Tibial artery (tissue), 4 donors: ENCODE results near the gene CACNA1C.
A peak's percentile ranks its signal among the peaks of the same experiment; 100 is the strongest.
"Not testable (repeated sequence)": the region's sequence is repeated elsewhere in the genome, so short reads cannot be mapped to it uniquely, and the experiment has no call there.

Source experiments
- DNase-seq, 2 donors: peaks; one replicate each; pipeline ENCODE4 v3.0.0-alpha.2; 2019
- H3K27ac ChIP-seq, 2 donors: fragments of 200-600 bp; sonication (generic) in 1 of 2; 1 replicate in 1 of 2; 2 replicates in 1 of 2; pipeline ENCODE4 v1.5.1; 2018 to 2019; ENCODE audit warnings: mild to moderate bottlenecking in 1 of 2
- H3K27me3 ChIP-seq, 2 donors: fragments of 200-600 bp; sonication (generic) in 1 of 2; one replicate each; pipeline versions ENCODE4 v1.5.1 to v1.6.0; 2016 to 2019
- H3K36me3 ChIP-seq, 3 donors: fragments of 200-600 bp; sonication (generic) in 2 of 3; one replicate each; pipeline ENCODE4 v1.5.1; 2016 to 2019; ENCODE audit warnings: mild to moderate bottlenecking in 2 of 3
- H3K4me1 ChIP-seq, 4 donors: fragments of 200-600 bp; sonication (generic) in 2 of 4; 1 replicate in 3 of 4; 2 replicates in 1 of 4; pipeline ENCODE4 v1.5.1; 2016 to 2019
- H3K4me3 ChIP-seq, 2 donors: fragments of 200-600 bp; sonication (generic) in 1 of 2; 1 replicate in 1 of 2; 2 replicates in 1 of 2; pipeline ENCODE4 v1.5.1; 2018 to 2019; ENCODE audit warnings: mild to moderate bottlenecking in 2 of 2
- H3K9me3 ChIP-seq, 3 donors: fragments of 200-600 bp; sonication (generic) in 1 of 3; one replicate each; pipeline ENCODE4 v1.5.1; 2016 to 2019
- intact Hi-C: fragments of 100-400 bp; cut with DNase I; formaldehyde crosslinking; loops from one replicate; pipeline ENCODE4 v1.15.0; 2023; ENCODE audit warnings: low total_unique reads
- TF ChIP-seq, protein P1 (sequence below), 2 experiments: fragments of 200-600 bp in 1 of 2; fragments of 450-650 bp in 1 of 2; IDR thresholded peaks; one replicate each; pipeline ENCODE4 v1.5.1; 2017 to 2019; ENCODE audit warnings: antibody characterized with exemption in 2 of 2, mild to moderate bottlenecking in 1 of 2, moderate library complexity in 1 of 2

The CACNA1C gene

DNA sequence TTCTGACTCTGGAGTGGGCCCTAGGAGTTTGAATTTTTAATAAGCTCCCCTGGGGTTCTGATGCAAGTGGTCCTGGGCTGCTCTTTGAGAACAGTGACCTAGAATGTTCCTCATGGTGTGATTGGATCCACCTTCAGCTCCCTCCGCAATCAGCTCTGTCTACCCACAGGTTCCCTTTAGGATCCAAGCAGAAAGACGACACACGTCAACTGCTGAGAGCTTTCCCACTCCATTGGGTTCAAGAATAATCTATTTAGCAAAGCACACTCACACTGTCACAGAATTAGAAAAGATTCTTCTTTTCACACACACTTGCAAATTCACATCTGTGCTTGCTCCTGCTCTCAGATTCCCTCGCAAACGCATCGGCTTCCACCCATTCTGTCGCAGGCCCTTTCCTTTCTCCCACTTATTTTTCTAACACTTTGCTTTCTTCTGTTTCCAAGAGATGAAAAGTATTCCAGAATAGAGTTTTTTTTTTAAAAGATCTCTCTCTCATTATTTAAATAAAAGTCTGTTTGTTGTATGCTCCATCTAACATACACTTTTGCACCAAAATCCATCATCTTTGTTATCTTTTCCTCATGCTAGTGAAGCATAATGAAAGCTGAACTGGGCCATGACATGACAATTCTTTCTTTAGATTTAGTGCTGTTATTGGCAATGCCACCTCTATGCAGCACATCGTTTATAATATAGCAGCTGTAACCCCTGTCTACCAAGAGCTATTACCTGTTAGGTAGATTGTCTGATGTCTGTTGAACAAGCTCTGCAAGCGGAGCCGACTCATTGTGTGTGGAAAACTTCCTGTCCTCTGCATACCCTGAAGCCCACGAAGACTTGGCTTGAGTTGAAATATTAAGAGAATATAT, 73.1 kb downstream of the CACNA1C start:
- peak in 1 of 2 donors; percentile 34 for DNase-seq
- TF ChIP-seq, protein P1, sequence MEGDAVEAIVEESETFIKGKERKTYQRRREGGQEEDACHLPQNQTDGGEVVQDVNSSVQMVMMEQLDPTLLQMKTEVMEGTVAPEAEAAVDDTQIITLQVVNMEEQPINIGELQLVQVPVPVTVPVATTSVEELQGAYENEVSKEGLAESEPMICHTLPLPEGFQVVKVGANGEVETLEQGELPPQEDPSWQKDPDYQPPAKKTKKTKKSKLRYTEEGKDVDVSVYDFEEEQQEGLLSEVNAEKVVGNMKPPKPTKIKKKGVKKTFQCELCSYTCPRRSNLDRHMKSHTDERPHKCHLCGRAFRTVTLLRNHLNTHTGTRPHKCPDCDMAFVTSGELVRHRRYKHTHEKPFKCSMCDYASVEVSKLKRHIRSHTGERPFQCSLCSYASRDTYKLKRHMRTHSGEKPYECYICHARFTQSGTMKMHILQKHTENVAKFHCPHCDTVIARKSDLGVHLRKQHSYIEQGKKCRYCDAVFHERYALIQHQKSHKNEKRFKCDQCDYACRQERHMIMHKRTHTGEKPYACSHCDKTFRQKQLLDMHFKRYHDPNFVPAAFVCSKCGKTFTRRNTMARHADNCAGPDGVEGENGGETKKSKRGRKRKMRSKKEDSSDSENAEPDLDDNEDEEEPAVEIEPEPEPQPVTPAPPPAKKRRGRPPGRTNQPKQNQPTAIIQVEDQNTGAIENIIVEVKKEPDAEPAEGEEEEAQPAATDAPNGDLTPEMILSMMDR (IDR thresholded peaks at IDR 0.05): no peak
- intact Hi-C loops: no loop called here
- peaks cover 0 to 45% (median 16%) of the 10 kb centered on the region in 4 donors for H3K4me1 ChIP-seq
- no peak overlapping the region for H3K4me3 ChIP-seq
- H3K9me3 ChIP-seq: no peaks in the 10 kb centered on the region
- H3K36me3 ChIP-seq: peaks cover 0 to 4% (median 0%) of the 10 kb centered on the region in 3 donors
- H3K27me3 ChIP-seq: no peaks in the 10 kb centered on the region
- peak overlapping the region; percentile 48 to 58 for H3K27ac ChIP-seq

GRCh38 chr12:2126676-2127406, 74.1 kb downstream of the CACNA1C start:
- TF ChIP-seq, protein P1 (IDR thresholded peaks at IDR 0.05): no peak
- H3K27ac ChIP-seq: peak overlapping the region; percentile 48 to 58
- intact Hi-C loops: no loop called here
- peak in 1 of 2 donors; percentile 87 for DNase-seq
- no peaks in the 10 kb centered on the region for H3K9me3 ChIP-seq
- H3K4me3 ChIP-seq: no peak overlapping the region
- no peaks in the 10 kb centered on the region for H3K27me3 ChIP-seq
- H3K4me1 ChIP-seq: peaks cover 0 to 35% (median 13%) of the 10 kb centered on the region in 4 donors
- H3K36me3 ChIP-seq: peaks cover 0 to 4% (median 0%) of the 10 kb centered on the region in 3 donors

DNA sequence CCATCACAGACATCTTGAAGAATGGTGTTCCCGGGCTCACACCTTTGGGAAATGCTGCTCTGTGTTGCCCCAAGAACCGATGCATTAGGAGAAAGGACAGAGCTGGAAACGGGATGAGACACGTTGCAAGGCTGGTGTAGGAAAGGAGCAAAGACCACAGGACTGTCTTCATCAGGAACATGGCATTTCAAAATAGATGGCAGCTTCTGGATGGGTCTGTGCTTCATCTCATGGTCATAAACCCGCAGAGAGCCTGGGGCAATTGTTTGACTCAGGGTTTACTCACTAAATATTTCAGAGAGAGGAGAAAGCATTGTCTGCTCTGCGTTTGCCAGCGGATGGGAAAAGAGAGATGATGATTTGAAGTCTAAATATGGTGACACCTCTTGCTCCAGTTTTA, 76.3 kb downstream of the CACNA1C start:
- Histone ChIP-seq H3K4me1 (peaks cover 0 to 27% (median 13%) of the 10 kb centered on the region in 4 donors), H3K36me3 (peaks cover 0 to 4% (median 0%) of the 10 kb centered on the region in 3 donors), H3K4me3 (no peak overlapping the region), H3K9me3 (no peaks in the 10 kb centered on the region), H3K27ac (no peak overlapping the region), H3K27me3 (no peaks in the 10 kb centered on the region)
- intact Hi-C loops: no loop called here
- peak in 1 of 2 donors; percentile 23 for DNase-seq
- TF ChIP-seq, protein P1 (IDR thresholded peaks at IDR 0.05): no peak

DNA sequence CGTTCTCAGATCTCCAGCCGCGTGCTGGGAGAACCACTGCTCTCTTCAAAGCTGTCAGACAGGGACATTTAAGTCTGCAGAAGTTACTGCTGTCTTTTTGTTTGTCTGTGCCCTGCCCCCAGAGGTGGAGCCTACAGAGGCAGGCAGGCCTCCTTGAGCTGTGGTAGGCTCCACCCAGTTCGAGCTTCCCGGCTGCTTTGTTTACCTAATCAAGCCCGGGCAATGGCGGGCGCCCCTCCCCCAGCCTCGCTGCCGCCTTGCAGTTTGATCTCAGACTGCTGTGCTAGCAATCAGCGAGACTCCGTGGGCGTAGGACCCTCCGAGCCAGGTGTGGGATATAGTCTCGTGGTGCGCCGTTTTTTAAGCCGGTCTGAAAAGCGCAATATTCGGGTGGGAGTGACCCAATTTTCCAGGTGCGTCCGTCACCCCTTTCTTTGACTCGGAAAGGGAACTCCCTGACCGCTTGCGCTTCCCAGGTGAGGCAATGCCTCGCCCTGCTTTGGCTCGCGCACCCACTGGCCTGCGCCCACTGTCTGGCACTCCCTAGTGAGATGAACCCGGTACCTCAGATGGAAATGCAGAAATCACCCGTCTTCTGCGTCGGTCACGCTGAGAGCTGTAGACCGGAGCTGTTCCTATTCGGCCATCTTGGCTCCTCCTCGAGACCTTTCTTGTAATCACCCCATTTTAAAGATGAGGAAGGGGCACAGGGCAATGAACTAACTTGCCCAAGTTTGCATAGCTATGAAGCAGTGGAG, 83.1 kb downstream of the CACNA1C start:
- Histone ChIP-seq H3K27ac (peak overlapping the region; percentile 67 to 74), H3K4me1 (peaks cover 4 to 43% (median 22%) of the 10 kb centered on the region in 4 donors)
- H3K36me3 ChIP-seq, intact Hi-C loops, DNase-seq, H3K27me3 ChIP-seq, H3K9me3 ChIP-seq, H3K4me3 ChIP-seq: not testable (repeated sequence)

- H3K4me1 ChIP-seq: peaks cover 4 to 53% (median 22%) of the 10 kb centered on the region in 4 donors
- peak overlapping the region; percentile 67 to 74 for H3K27ac ChIP-seq
- H3K4me3 ChIP-seq: no peak overlapping the region
- TF ChIP-seq, protein P1 (IDR thresholded peaks at IDR 0.05): no peak
- no peaks in the 10 kb centered on the region for H3K9me3 ChIP-seq
- H3K36me3 ChIP-seq: no peaks in the 10 kb centered on the region
- no peaks in the 10 kb centered on the region for H3K27me3 ChIP-seq
- no peak for DNase-seq
- intact Hi-C loops: no loop called here
Observed at GRCh38 chr12:2136901-2137300, 84.1 kb downstream of the CACNA1C start.
